Fibroblast of skin of back (primary cell): ENCODE data around the gene TLR7. TPM values are rescaled to one million over a fixed set of nuclear protein-coding genes. Genes with fewer than 3 reads are reported as not detected.
A peak's percentile ranks its signal among the peaks of the same experiment; 100 is the strongest.

Experiments
- DNase-seq: peaks from one replicate; pipeline ENCODE4 v3.0.0-alpha.2; 2013
- polyA plus RNA-seq, 2 experiments: library from polyadenylated mRNA; unstranded; fragments of 120-200 nt; gene quantifications; one replicate each; pipeline ENCODE4 v1.2.1, GENCODE V29; 2013; ENCODE audit not compliant: insufficient read length in 2 of 2

TLR7 gene
- not detected for polyA plus RNA-seq (2013, experiment 1 of 2; ENCODE audit: insufficient read length)
- not detected for polyA plus RNA-seq (2013, experiment 2 of 2; ENCODE audit: insufficient read length)

DNA sequence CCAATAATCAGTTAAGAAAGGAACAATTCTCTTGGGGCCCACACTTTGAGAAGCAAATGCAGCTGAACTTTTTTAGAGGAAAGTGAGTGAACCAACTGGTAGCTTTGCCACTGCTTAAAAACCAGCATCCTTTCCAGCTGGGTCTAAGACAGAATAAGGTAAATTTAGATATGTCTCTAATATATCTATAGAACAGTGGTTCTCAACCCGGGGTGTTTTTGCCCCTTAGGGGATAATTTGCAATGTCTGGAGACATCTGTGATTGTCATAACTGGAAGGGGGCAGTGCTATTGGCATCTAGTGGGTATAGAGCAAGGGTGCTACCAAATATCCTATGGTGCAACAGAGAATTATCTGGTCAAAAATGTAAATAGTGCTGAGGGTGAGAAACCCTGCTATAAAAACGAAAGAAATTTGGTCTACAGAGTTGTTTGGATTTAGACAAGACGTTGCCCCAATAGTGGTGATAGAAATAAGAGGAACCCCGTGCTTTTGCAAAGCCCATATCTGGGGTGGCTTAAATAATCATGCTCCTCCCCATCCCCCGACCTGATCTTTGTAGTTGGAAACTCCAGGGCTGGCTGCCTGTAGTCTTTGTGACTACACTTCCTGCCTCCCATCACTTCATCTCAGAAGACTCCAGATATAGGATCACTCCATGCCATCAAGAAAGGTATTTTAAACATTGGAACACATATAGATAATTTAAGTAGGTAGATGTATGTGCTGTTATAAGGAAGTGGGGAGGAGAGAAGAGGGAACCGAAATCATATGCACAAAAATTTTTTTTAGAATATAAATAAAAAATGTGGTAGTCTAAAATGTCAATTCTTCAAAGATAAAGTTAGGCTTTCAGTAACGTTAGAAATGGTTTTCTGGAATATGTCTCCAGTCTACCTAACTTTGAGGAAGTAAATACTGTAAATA lies at the start of gene TLR7:
TSS of gene TLR7 (plus strand) at position 622 of the 927 bp plus-strand sequence. CDS start 507 bp downstream, outside the sequence.
- no peak for DNase-seq

DNA sequence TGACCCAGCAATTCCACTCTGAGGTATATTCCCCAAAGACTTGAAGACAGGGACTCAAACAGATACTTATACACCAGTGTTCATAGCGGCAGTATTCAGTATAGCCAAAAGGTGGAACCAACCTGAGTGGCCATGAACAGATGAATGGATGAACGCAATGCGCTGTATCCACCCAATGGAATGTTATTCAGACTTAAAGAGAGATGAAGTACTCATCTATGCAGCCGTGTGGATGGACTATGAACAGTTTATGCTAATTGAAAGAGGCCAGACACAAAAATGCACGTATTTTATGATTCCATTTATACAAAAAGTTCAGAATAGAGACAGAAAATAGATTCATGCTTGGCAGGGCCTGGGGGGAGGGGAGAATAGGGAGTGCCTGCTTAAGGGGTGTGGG lies 49.3 kb upstream of the TLR7 start:
- DNase-seq = no peak

DNA sequence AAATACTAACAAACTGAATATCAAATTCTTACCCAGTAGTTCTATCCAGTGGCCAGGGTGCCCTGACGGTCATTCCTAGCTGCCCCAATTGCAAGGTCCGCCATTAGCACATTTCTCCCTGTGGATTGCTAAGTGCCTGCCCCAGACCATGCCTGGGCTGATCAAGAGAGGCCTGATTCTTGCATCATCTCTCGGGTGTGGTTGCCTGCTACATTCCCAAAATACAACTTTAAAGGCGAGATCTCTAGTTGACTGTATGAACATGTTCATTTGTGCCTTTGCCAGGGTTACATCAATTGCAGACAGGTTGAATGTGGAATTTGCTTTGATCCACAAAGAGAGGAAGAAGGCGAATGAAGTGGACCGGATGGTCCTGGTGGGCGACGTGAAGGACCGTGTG lies 47.6 kb upstream of the TLR7 start:
- no peak for DNase-seq

DNA sequence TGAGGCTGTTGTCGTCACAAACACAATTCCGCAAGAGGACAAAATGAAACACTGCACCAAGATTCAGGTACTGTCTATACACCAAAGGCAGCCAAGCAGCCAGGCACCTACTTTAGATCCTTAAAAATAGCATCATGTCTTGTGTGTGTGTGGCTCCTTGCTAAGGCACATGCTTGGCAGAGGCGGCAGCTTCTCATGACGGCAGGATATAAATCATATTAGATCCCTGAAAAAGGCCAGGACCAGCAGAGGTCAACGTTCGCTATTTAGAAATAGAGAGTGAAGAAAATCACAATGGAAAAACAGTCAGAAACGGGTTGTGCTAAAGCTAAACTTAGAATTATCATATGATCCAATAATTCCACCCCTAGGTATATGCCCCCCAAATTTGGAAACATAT lies 46.1 kb upstream of the TLR7 start:
- no peak for DNase-seq

DNA sequence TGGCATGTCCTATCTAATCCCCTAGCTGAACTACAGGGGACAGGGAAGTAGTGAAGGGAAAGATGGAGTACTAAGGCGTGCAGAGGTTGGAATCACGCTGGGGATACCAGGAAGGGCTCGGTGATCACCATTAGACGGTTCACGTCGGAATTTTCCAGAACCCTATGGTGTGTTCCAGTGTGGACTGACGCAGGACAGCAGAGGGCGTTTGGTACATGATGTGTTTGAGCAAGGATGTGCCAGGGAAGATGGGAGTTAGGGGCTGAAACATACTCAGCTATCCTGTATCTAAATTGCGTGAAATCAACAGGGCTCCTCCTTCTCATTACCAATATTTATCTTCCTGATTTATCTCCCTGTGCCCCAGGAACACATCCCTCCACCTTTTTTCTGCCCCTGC lies 41.9 kb upstream of the TLR7 start:
- no peak for DNase-seq

DNA sequence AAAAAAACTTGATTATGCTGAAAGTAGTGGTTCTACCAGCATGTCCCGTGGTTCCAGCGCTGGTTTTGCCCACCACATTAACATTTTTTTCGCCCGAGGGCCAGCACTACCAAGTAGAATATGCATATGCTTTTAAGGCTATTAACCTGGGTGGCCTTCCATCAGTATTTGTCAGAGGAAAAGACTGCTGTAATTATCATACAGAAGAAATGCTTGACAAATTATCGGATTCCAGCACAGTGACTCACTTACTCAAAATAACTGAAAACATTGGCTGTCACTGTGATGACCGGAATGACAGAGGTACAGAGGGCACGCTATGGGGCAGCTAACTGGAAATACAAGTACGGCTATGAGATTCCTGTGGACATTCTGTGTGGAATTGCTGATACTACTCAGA lies 41.1 kb upstream of the TLR7 start:
- DNase-seq = peak; percentile 38

DNA sequence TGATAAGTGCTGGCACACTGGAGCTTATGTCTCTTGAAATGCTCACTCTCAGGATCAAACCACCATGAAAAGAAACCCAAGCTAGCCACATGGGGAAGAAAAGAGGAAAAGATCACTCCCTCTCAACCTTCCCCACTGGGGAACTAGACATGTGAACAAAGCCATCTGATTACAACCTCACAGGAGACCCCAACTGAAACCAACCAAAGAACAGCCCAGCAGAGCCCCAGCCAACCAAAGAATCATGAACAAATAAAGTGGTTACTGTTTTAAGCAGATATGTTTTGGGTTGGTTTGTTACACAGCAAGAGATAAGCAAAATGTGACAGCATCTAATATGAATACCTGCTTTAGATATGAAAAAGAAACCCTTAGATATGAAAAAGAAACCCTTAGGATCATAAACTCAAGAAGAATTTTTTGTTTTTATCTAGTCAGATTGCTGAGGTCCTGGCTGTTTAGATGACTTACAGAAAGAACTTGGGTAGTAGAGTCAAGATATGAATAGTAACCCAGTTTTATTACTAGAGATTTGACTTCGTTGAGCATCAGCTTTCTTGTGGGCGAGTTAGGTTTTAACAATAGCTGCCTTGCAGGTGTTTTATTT lies 23.7 kb upstream of the TLR7 start:
- no peak for DNase-seq

DNA sequence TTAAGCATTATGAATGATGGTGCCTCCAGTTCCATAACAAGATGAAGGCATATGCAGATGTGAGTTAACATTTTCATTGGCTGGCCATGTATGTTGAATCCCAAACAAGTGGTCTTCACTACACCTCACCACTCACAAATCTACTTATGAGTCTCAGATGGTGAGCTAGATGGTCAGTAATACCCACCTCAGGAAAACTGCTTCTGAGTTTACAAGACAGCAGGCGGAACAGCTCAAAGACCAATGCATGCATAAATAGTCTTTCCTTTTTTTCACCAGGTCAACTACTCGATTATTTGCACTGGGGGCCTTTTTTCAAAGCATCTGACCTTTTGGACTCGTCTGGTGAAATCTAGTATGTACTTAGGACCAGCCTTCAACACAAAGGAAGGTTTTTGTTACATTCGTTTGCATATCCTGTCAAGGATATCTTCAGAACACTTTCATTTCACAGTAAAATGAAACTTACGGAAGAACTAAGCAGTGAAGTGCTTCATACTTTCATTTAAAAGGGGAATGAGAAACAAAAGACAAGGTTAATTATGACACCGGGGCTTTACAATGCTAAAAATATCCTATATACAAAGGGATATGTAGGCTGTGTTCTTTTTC lies 23.1 kb upstream of the TLR7 start:
- no peak for DNase-seq

DNA sequence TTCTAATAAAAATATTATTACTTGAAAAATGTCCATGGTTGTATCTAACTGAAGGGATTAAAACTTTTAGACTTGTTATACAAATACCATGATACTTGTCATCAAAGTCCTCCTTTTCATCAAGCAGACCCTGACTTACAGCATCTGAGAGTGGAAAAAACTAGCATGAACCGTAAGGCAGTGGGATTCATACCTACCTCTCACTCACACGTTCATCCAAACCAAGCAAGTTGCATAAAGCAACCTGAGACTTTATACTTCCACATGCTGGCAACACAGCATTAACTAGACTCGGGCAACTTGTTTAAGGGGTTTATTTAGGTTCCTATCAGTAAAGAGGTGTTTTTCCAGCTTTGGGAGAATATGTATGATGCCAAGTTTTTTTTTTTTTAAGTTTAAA lies 22.6 kb upstream of the TLR7 start:
- no peak for DNase-seq

DNA sequence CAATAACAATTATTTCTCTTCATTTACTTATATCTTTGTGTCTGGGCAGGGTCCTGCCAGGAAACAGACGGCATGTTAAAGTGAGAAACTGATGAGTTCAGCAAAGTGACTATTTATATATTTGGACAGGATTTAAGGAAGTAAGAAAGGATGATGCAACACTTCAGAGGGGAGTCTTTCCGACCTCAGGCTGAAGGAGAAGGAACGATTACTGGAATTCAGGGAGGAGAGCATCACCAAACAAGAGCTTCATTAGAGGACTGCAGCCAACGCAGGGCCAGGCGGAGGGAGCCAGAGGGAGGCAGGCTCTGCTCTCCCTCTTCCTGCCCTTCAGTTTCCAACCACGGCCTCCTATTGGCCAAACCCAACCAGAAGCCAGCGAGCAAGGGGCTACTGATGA lies 1.5 kb upstream of the TLR7 start:
- DNase-seq = no peak

DNA sequence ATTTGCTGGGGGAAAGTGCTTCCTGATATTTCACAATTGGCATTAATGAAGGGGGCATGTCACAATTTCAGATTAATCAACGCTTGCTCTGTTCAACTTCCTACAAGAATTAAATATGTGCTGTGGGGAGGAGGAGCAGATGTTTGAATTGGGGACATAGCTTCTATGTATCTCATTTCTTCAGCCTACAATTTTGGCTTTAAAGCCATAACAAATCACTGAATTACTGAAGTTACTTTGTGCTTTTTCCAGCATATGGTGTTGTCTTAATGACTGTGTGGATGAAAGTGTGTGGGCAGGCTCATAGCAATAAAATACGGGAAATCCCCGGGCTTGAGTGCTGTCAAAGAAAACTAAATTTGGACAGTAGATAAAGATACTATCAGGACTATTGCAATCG lies 813 bp downstream of the TLR7 start:
- no peak for DNase-seq

DNA sequence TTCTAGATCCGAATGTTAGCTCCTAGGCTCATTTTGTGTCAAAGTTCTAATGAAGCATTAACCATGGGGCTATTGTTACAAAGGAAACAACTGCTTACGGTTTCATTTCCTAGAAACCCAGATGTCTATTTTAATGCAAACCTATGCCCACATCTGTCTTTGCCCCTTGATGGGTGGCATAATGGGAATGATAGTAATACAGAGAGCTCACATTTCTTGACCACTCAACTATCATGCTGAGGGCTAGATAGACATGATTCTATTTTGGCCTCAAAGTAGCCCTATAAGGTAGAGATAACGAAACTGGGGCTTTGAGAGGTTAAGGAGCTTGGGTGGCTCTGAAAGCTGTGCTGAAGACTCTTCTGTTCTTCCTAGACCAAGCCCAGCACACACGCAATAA lies 1.9 kb downstream of the TLR7 start:
- no peak for DNase-seq

DNA sequence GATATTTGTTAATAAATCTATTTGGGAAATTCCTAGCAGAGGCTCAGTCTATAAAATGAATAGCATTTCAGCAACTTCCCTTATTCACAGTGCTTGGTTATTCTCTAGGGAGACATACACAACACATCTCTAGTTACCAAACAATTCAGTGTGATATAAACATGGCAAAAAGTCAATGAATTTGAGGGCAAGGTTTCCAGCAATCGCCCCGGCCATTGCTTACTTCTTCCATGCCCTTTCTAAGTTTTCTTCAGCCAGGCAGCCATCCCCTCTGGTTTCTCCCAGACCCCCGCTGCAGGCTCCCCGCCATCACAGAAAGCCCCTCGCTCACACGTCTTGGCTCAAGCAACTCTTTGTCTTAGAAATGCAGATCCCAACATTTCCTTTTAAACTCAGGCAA lies 4.4 kb downstream of the TLR7 start:
- no peak for DNase-seq

DNA sequence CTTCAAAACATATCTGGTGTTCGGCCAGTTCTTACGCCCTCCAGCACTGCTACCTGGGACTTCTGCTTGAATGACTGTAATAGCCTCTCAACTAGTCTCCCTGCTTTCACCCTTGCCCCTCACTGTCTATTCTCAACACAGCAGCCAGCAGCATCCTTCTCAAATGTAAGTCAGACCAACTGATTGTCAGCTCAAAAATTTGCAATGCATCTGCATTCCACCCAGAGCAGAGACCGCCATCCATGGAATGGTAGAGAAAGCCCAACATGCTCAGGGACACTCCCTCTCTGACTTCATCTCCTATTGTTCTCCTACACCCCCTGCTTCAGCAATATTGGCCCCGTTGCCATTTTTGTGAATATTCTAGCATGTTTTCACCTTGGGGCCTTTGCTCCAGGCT lies 5.9 kb downstream of the TLR7 start:
- DNase-seq = no peak

DNA sequence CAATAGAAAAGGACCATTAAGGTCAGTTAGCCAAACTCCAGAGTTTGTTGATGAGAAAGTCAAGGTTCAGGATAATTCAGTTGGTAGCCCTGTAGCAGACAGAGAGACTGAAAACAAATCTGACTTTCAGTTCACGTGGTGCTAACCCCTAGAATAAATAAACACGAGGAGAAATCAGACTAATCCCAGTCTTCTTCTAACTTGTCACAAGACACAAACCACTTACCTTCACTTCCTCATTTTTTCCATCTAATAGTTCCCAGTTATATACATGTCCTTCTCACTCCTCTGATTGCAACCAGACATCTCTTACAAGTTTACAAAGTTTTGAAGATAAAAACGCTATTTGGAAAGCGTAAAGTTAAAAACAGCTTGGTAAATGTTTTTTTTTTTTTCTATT lies 7.7 kb downstream of the TLR7 start:
- DNase-seq = no peak

DNA sequence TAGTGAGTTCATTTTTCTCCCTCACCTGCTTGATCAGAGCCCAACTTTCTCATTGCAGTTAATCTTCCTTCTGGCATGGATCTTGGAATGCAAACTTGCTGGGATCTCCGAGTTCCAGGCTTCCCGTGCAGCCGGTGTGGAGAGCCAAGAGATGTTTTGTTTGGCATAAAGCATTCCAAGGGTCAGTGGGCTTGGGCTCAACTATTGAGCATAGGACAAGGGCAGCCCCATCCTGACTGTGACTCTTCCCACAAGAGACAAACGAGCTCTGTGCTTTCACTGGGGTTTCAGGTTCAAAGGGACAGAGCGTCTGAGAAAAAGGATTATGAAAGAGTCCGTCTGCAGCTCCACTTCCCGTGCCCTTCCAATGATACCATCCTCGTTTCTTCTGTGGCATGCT lies 10.5 kb downstream of the TLR7 start:
- no peak for DNase-seq

DNA sequence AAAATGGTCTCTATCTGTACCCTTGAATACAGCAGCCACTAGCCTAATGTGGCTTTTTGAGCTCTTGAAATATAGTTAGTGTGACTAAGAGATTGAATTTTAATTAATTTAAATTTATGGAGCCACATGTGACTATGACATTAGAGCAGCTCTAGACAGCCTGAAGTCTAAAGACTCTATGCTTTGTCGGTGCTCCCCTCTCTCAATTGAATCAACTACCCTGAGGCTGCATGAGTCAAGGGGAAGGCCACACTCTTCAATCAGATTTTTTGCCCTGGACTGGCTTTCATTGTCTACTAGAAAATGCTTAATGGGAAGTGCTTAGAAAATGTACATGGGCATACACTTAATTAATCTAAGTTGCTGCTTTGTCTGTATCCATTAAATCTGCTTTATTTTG lies 11.7 kb downstream of the TLR7 start:
- DNase-seq = no peak

DNA sequence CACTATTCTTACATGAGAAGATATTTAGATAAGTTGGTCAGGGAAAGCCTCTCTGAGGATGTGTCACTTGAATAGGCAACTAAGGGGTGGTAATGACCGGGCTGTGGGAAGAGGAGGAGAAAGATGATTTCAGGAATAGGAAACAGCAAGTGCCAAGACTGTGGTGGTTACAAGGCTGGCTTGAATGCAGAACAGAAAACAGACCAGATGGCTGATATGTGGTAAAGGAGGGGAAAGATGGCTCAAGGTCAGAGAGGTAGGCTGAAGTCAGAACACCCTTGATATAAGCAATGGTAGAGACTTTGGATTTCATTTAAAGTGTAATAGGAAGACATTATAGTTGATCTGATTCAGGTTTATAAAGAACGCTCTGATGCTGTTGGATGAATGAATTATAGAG lies 15.0 kb downstream of the TLR7 start:
- no peak for DNase-seq

DNA sequence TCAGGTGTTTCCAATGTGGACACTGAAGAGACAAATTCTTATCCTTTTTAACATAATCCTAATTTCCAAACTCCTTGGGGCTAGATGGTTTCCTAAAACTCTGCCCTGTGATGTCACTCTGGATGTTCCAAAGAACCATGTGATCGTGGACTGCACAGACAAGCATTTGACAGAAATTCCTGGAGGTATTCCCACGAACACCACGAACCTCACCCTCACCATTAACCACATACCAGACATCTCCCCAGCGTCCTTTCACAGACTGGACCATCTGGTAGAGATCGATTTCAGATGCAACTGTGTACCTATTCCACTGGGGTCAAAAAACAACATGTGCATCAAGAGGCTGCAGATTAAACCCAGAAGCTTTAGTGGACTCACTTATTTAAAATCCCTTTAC lies 18.6 kb downstream of the TLR7 start:
- no peak for DNase-seq

DNA sequence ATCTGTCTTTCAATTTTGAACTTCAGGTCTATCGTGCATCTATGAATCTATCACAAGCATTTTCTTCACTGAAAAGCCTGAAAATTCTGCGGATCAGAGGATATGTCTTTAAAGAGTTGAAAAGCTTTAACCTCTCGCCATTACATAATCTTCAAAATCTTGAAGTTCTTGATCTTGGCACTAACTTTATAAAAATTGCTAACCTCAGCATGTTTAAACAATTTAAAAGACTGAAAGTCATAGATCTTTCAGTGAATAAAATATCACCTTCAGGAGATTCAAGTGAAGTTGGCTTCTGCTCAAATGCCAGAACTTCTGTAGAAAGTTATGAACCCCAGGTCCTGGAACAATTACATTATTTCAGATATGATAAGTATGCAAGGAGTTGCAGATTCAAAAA lies 19.7 kb downstream of the TLR7 start:
- no peak for DNase-seq

DNA sequence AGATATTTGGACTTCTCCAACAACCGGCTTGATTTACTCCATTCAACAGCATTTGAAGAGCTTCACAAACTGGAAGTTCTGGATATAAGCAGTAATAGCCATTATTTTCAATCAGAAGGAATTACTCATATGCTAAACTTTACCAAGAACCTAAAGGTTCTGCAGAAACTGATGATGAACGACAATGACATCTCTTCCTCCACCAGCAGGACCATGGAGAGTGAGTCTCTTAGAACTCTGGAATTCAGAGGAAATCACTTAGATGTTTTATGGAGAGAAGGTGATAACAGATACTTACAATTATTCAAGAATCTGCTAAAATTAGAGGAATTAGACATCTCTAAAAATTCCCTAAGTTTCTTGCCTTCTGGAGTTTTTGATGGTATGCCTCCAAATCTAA lies 20.3 kb downstream of the TLR7 start:
- no peak for DNase-seq

DNA sequence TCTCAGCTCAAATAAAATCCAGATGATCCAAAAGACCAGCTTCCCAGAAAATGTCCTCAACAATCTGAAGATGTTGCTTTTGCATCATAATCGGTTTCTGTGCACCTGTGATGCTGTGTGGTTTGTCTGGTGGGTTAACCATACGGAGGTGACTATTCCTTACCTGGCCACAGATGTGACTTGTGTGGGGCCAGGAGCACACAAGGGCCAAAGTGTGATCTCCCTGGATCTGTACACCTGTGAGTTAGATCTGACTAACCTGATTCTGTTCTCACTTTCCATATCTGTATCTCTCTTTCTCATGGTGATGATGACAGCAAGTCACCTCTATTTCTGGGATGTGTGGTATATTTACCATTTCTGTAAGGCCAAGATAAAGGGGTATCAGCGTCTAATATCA lies 20.9 kb downstream of the TLR7 start:
- DNase-seq = no peak

DNA sequence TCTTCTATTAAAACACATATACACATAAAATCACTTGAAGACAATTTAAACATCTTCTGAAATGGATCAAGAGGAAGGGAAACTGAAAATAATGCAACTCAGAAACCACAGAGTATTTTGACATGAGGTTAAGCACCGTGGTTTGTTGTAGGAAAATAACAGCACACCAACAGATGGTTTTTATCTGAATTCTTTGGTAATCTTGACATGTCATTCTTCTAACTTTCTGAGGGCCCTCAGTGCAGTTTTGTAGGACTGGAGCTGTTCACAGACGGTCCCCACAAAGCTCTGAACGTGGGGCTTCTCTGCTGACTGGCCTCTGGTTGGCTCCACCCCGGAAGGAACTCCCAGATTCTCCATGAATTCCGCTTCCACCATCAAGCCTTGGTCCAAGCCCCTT lies 23.6 kb downstream of the TLR7 start:
- DNase-seq = no peak

DNA sequence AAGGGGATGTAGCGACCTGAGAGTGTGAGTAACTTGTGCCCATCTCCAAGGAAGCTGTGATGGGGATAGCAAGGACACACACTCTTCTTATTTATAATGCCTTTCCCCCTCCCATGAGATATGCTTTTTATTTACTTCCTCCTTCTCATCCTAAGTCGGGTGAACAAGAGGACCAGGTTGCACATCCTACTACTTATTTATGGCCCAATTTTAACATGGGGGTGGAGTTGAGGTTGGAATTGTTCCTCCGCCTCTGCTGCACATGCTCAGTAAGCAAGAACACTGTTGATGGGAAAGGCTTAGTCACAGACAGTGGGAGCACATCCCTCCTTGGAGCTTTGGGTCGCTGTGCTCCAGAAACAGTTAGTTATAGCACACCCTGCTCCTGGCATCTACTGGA lies 24.3 kb downstream of the TLR7 start:
- no peak for DNase-seq
